ENCODE results near the gene IDH1.
"Not testable (repeated sequence)": the region's sequence is repeated elsewhere in the genome, so short reads cannot be mapped to it uniquely, and the experiment has no call there.

GRCh38 chr2:208256849-208257813, 2.3 kb upstream of the IDH1 start:
- not testable (repeated sequence) for TF ChIP-seq POLR2AphosphoS5, CTCF (IDR thresholded peaks at IDR 0.05)
